ENCODE measurements around the gene DNAJC28. TPM values are rescaled to one million over a fixed set of nuclear protein-coding genes. Genes with fewer than 3 reads are reported as not detected.
"Not testable (repeated sequence)": the region's sequence is repeated elsewhere in the genome, so short reads cannot be mapped to it uniquely, and the experiment has no call there.

DNAJC28 gene
- total RNA-seq, 1 donor from 2014 or later: 2.3 TPM

- ATAC-seq (no peak), DNase-seq (no peak)
- Histone ChIP-seq H3K4me3 (no peak overlapping the region), H3K9me3 (no peaks in the 10 kb centered on the region), H3K27me3 (no peaks in the 10 kb centered on the region), H3K36me3 (peaks cover 84% of the 10 kb centered on the region), H3K27ac (no peak overlapping the region), H3K4me1 (peaks cover 12% of the 10 kb centered on the region)
- no peak for TF ChIP-seq CTCF (IDR thresholded peaks at IDR 0.05)
- intact Hi-C loops (cut with DNase I): no loop called here
These were observed 21.0 kb upstream of the DNAJC28 start for GRCh38 chr21:33512481-33512880.

GRCh38 chr21:33511639-33512038 lies 20.1 kb upstream of the DNAJC28 start:
- intact Hi-C loops (cut with DNase I): no loop called here
- TF ChIP-seq CTCF (IDR thresholded peaks at IDR 0.05): no peak
- Histone ChIP-seq H3K36me3 (peaks cover 77% of the 10 kb centered on the region), H3K4me3 (no peak overlapping the region), H3K9me3 (no peaks in the 10 kb centered on the region), H3K27me3 (no peaks in the 10 kb centered on the region), H3K4me1 (peaks cover 12% of the 10 kb centered on the region), H3K27ac (no peak overlapping the region)
- DNase-seq: no peak
- ATAC-seq: no peak

GRCh38 chr21:33510826-33511225 lies 19.3 kb upstream of the DNAJC28 start:
- H3K4me1 ChIP-seq: peaks cover 12% of the 10 kb centered on the region
- no peak for ATAC-seq
- H3K36me3 ChIP-seq: peaks cover 77% of the 10 kb centered on the region
- TF ChIP-seq CTCF (IDR thresholded peaks at IDR 0.05): no peak
- no peaks in the 10 kb centered on the region for H3K9me3 ChIP-seq
- H3K27me3 ChIP-seq: no peaks in the 10 kb centered on the region
- no peak overlapping the region for H3K4me3 ChIP-seq
- intact Hi-C loops (cut with DNase I): no loop called here
- H3K27ac ChIP-seq: no peak overlapping the region
- DNase-seq: no peak

GRCh38 chr21:33507003-33507402 lies 15.5 kb upstream of the DNAJC28 start:
- ATAC-seq; H3K9me3 ChIP-seq; H3K4me3 ChIP-seq; H3K27me3 ChIP-seq; intact Hi-C loops (cut with DNase I); H3K4me1 ChIP-seq; H3K27ac ChIP-seq; DNase-seq: not testable (repeated sequence)
- peaks cover 77% of the 10 kb centered on the region for H3K36me3 ChIP-seq

GRCh38 chr21:33505833-33506232 lies 14.3 kb upstream of the DNAJC28 start:
- ATAC-seq (no peak), DNase-seq (no peak)
- intact Hi-C loops (cut with DNase I): no loop called here
- no peaks in the 10 kb centered on the region for H3K9me3 ChIP-seq
- H3K36me3 ChIP-seq: peaks cover 66% of the 10 kb centered on the region
- no peaks in the 10 kb centered on the region for H3K4me1 ChIP-seq
- H3K27me3 ChIP-seq: no peaks in the 10 kb centered on the region
- TF ChIP-seq CTCF (IDR thresholded peaks at IDR 0.05): no peak
- no peak overlapping the region for H3K4me3 ChIP-seq
- H3K27ac ChIP-seq: no peak overlapping the region

GRCh38 chr21:33496345-33496744 lies 4.8 kb upstream of the DNAJC28 start:
- Histone ChIP-seq H3K4me3 (no peak overlapping the region), H3K9me3 (no peaks in the 10 kb centered on the region), H3K4me1 (no peaks in the 10 kb centered on the region), H3K27me3 (no peaks in the 10 kb centered on the region), H3K27ac (no peak overlapping the region), H3K36me3 (no peaks in the 10 kb centered on the region)
- DNase-seq: no peak
- no peak for ATAC-seq
- intact Hi-C loops (cut with DNase I): no loop called here
- TF ChIP-seq CTCF (IDR thresholded peaks at IDR 0.05): no peak
